CD4-positive, alpha-beta T cell (primary cell): ENCODE results near the gene PSME3IP1. TPM values are rescaled to one million over a fixed set of nuclear protein-coding genes. Genes with fewer than 3 reads are reported as not detected.

ENCODE experiments used
- ATAC-seq: fragments of 200-7000 bp; cut with Tn5 transposase; one replicate; pipeline ENCODE4 v1.10.0; 2022; ENCODE audit warnings: mild to moderate bottlenecking; ENCODE audit not compliant: poor library complexity
- CTCF ChIA-PET: fragments of 350-600 bp; sonication (Branson Sonifier 250); formaldehyde crosslinking; loops from one replicate; lab custom pipeline; 2021; ENCODE audit warnings: antibody characterized with exemption, inconsistent platforms; lab: Charles Lee
- POLR2A ChIA-PET: fragments of 350-600 bp; sonication (Branson Sonifier 250); formaldehyde crosslinking; loops from one replicate; lab custom pipeline; 2021; ENCODE audit warnings: antibody characterized with exemption, inconsistent platforms; lab: Charles Lee
- DNase-seq, 14 experiments: peaks; one replicate each; pipeline ENCODE4 v3.0.0-alpha.2; 2013 to 2020; ENCODE audit warnings: mixed read lengths in 2 of 14
- H3K27ac ChIP-seq, 2 donors: one replicate each; pipeline versions ENCODE4 v1.5.1 to v1.7.0; 2013; ENCODE audit warnings: low read length in 2 of 2, low read depth in 1 of 2, mild to moderate bottlenecking in 1 of 2
- H3K27me3 ChIP-seq, 2 experiments: 1 replicate in 1 of 2; 2 replicates in 1 of 2; pipeline versions ENCODE4 v1.6.1 to v1.7.0; 2013; ENCODE audit warnings: low read length in 2 of 2, control low read depth in 1 of 2, mild to moderate bottlenecking in 1 of 2, moderate library complexity in 1 of 2; ENCODE audit not compliant: insufficient read depth in 2 of 2, control insufficient read depth in 1 of 2
- H3K36me3 ChIP-seq: one replicate; pipeline ENCODE4 v1.6.1; 2013; ENCODE audit warnings: low read length, control low read depth; ENCODE audit not compliant: insufficient read depth
- H3K4me1 ChIP-seq: one replicate; pipeline ENCODE4 v1.6.1; 2013; ENCODE audit warnings: low read length, control low read depth; ENCODE audit not compliant: insufficient read depth
- H3K4me3 ChIP-seq: one replicate; pipeline ENCODE4 v1.5.1; 2013; ENCODE audit warnings: mild to moderate bottlenecking, low read length, moderate library complexity
- H3K9me3 ChIP-seq, 2 experiments: 1 replicate in 1 of 2; 2 replicates in 1 of 2; pipeline versions ENCODE4 v1.6.1 to v1.7.0; 2013; ENCODE audit warnings: low read length in 2 of 2, mild to moderate bottlenecking in 2 of 2, control low read depth in 1 of 2, moderate library complexity in 1 of 2; ENCODE audit not compliant: control insufficient read depth in 1 of 2, insufficient read depth in 1 of 2
- H3K27ac Mint-ChIP-seq: one replicate; pipeline ENCODE4 v1.8.0; 2020; ENCODE audit warnings: mixed read lengths
- H3K27me3 Mint-ChIP-seq: one replicate; pipeline ENCODE4 v1.8.0; 2021; ENCODE audit warnings: mixed read lengths
- H3K36me3 Mint-ChIP-seq: one replicate; pipeline ENCODE4 v1.8.0; 2021; ENCODE audit warnings: low read depth, mixed read lengths
- H3K4me1 Mint-ChIP-seq: one replicate; pipeline ENCODE4 v1.8.0; 2021; ENCODE audit warnings: low read depth, mixed read lengths
- H3K4me3 Mint-ChIP-seq: one replicate; pipeline ENCODE4 v1.8.0; 2020; ENCODE audit warnings: mild to moderate bottlenecking, mixed read lengths
- H3K9me3 Mint-ChIP-seq: one replicate; pipeline ENCODE4 v1.8.0; 2020; ENCODE audit warnings: mixed read lengths
- intact Hi-C, 2 experiments: fragments of 100-400 bp; cut with DNase I in 1 of 2; cut with micrococcal nuclease in 1 of 2; formaldehyde crosslinking; loops; one replicate each; pipeline versions ENCODE4 v1.15.1 to v1.9.0; 2023 to 2025; cut with DNase I, micrococcal nuclease
- total RNA-seq, 174 experiments: library from RNA in 2 of 174; stranded (reverse) in 2 of 174; gene quantifications; one replicate each; pipeline ENCODE4 v1.2.3 and lab custom pipeline; 2021 to 2026
- TF ChIP-seq, protein P1 (sequence below): fragments of 200-600 bp; IDR thresholded peaks from one replicate; pipeline ENCODE4 v1.8.0; 2022; ENCODE audit warnings: antibody characterized with exemption, mild to moderate bottlenecking

Gene PSME3IP1
- total RNA-seq, 2 experiments from 2014 or later = 77.1 to 77.9 TPM

DNA sequence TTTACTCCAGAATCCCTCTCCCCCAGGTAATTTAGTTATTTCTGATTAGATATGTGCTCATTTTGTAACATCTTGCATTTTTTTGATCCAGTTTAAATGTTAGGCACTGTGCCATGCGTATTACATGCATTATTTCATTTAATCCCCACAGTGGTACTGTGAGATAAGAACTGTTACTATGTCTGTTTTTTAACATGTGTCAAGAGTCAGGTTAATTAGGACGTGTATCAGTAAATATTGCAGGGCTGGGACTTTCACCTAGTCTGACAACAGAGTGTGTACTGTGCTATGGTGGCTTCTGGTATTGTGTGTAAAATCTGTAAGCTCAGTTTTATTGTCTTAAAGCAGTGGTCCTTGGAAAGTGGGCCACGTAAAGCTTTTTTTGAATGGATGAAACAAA, 10.9 kb upstream of the PSME3IP1 start:
- Histone ChIP-seq H3K27ac (no peak overlapping the region), H3K36me3 (peaks cover 3% of the 10 kb centered on the region), H3K4me1 (no peaks in the 10 kb centered on the region), H3K4me3 (no peak overlapping the region), H3K27me3 (no peaks in the 10 kb centered on the region), H3K9me3 (no peaks in the 10 kb centered on the region)
- no peak overlapping the region for H3K4me3 Mint-ChIP-seq
- POLR2A ChIA-PET = no interaction called here
- no peaks in the 10 kb centered on the region for H3K9me3 Mint-ChIP-seq
- H3K27me3 Mint-ChIP-seq = no peaks in the 10 kb centered on the region
- intact Hi-C loops = no loop called here
- DNase-seq (no peak), ATAC-seq (no peak)
- H3K36me3 Mint-ChIP-seq = peaks cover 27% of the 10 kb centered on the region
- no peak overlapping the region for H3K27ac Mint-ChIP-seq
- TF ChIP-seq, protein P1, sequence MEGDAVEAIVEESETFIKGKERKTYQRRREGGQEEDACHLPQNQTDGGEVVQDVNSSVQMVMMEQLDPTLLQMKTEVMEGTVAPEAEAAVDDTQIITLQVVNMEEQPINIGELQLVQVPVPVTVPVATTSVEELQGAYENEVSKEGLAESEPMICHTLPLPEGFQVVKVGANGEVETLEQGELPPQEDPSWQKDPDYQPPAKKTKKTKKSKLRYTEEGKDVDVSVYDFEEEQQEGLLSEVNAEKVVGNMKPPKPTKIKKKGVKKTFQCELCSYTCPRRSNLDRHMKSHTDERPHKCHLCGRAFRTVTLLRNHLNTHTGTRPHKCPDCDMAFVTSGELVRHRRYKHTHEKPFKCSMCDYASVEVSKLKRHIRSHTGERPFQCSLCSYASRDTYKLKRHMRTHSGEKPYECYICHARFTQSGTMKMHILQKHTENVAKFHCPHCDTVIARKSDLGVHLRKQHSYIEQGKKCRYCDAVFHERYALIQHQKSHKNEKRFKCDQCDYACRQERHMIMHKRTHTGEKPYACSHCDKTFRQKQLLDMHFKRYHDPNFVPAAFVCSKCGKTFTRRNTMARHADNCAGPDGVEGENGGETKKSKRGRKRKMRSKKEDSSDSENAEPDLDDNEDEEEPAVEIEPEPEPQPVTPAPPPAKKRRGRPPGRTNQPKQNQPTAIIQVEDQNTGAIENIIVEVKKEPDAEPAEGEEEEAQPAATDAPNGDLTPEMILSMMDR = no peak
- CTCF ChIA-PET = no interaction called here
- peaks cover 34% of the 10 kb centered on the region for H3K4me1 Mint-ChIP-seq

DNA sequence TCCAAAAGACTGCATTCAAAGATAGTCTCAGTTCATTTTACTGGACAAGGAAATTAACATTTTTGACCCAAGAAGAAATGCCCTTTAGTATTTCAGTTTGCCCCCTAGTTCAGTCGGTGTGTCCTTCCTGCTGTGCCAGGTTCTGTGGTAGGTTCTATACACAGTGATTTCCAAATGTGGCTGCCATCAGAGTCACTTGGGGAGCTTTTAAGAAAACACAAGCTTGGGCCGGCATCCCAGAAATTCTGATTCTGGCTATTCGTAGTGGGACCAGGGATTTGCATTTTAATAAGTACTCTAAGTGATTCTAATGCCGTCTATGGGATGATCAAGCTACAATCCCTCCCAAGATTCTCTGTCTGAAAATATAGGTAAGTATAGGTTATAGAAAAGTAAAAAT, 10.4 kb upstream of the PSME3IP1 start:
- Histone ChIP-seq H3K4me3 (no peak overlapping the region), H3K9me3 (no peaks in the 10 kb centered on the region), H3K27me3 (no peaks in the 10 kb centered on the region), H3K4me1 (no peaks in the 10 kb centered on the region), H3K36me3 (peaks cover 3% of the 10 kb centered on the region), H3K27ac (no peak overlapping the region)
- Mint-ChIP-seq H3K4me3 (no peak overlapping the region), H3K27me3 (no peaks in the 10 kb centered on the region), H3K4me1 (peaks cover 36% of the 10 kb centered on the region), H3K27ac (no peak overlapping the region), H3K36me3 (peaks cover 26% of the 10 kb centered on the region), H3K9me3 (no peaks in the 10 kb centered on the region)
- ChIA-PET POLR2A (no interaction called here), CTCF (no interaction called here)
- DNase-seq (no peak), ATAC-seq (no peak)
- TF ChIP-seq, protein P1 = no peak
- intact Hi-C loops = no loop called here

DNA sequence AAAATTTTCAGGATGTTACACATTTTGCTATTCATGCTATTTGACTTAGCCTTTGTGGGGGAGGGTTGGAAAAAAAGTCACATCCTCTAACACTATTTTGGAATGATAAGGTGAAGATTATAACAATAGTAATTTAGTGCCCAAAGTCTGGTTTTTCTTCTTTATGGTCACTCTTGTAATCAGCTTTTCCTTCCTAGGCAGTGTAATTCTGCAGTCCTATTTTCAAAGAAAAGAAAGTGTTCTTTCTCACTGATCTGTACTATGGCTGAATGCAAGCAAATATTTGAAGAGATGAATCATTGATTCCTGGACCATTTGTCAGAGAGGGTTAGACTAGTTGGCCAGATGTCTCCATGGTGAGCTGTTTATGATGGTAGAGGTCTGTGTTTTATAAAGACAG, 8.7 kb upstream of the PSME3IP1 start:
- H3K36me3 Mint-ChIP-seq = peaks cover 26% of the 10 kb centered on the region
- no peak overlapping the region for H3K27ac ChIP-seq
- H3K36me3 ChIP-seq = peaks cover 3% of the 10 kb centered on the region
- no peaks in the 10 kb centered on the region for H3K9me3 Mint-ChIP-seq
- H3K4me3 ChIP-seq = no peak overlapping the region
- intact Hi-C loops = no loop called here
- H3K9me3 ChIP-seq = no peaks in the 10 kb centered on the region
- DNase-seq (no peak), ATAC-seq (no peak)
- H3K4me3 Mint-ChIP-seq = no peak overlapping the region
- ChIA-PET POLR2A (interaction anchor here (1.2 kb wide), 1 partner anchor 9 kb away, joined by 4 read pairs; the partner anchor contains the start of gene PSME3IP1), CTCF (no interaction called here)
- no peaks in the 10 kb centered on the region for H3K27me3 ChIP-seq
- H3K4me1 Mint-ChIP-seq = peaks cover 47% of the 10 kb centered on the region
- TF ChIP-seq, protein P1 = no peak
- no peaks in the 10 kb centered on the region for H3K27me3 Mint-ChIP-seq
- H3K4me1 ChIP-seq = no peaks in the 10 kb centered on the region
- H3K27ac Mint-ChIP-seq = no peak overlapping the region
